ENCODE results near the gene AGAP6.
"Not testable (repeated sequence)": the region's sequence is repeated elsewhere in the genome, so short reads cannot be mapped to it uniquely, and the experiment has no call there.

AGAP6 gene

DNA sequence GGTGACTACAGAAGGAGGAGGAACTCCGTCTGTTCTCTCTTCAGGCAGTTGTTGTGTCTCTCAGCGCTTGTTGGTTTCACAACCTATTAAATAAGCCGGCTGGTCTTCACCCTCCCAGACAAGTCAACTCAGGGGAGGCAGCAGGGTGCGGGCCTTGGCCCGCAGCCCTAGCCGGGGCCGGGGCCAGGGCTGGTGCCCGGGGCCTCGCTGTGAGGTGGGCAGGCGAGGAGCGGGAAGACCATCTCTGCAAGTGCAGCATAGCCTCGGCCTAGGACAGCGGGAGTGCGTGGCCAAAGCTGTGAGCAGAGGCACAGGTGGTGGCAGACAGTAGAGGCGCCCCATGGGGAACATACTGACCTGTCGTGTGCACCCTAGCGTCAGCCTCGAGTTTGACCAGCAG, at the start of gene AGAP6:
Gene AGAP6, plus strand, starts transcription at position 31 of the 400 bp plus-strand sequence. Its CDS starts 310 bp downstream, at position 341.
- not testable (repeated sequence) for H3K27me3 ChIP-seq (ENCODE audit: control insufficient read depth in 1 of 2, insufficient read depth in 2 of 2, low read length in 2 of 2); H3K36me3 ChIP-seq (ENCODE audit: control insufficient read depth in 1 of 2, insufficient read depth in 2 of 2, low read length in 2 of 2); H3K9me3 ChIP-seq (ENCODE audit: control insufficient read depth in 1 of 2, low read length in 2 of 2); H3K4me3 ChIP-seq (ENCODE audit: low read depth in 1 of 2, low read length in 2 of 2); H3K4me1 ChIP-seq (ENCODE audit: control insufficient read depth in 1 of 2, insufficient read depth in 2 of 2, low read length in 2 of 2); H3K27ac ChIP-seq (ENCODE audit: low read depth, low read length); H3K9ac ChIP-seq (ENCODE audit: low read depth in 1 of 2, low read length in 2 of 2)

DNA sequence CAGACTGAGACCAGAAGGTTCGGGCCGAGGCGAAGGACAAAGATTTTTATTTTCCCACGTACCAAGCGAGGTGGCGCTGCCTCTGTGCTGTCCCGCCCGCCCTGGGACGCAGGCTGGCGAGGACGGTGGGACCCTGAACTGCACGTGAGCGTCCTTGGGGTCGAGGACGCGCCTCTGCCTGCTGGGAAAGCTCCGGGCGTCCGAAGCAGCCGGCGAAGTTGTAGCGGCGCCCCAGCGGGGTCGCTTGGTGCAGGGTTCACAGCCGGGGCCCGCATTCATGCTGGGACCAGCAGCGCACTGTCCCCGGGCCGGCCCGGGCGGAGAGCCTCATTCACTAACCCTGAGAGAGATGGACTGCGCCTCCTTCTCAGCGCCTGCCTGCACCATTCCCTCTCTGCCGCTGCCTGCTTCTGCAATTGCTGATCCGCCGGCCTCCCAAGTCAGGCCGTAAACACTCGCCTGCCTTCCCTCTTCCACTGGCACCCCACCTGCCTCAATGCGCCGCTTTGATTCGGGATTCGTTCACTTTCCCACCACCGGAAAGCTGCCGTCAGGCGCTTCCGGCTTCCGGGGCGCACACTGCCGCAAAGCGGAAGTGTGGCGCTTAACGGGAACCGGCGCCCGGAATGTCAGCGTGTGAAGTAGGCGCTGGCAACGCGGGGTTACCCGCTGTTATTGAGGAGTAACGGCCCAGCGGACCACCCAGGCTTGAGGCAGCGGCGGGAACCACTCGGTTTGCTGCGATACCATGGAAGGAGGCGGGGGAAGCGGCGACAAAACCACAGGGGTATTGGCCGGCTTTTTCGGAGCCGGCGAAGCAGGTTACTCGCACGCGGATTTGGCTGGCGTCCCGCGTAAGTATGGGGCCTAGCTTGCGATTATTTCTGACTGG, 46.5 kb upstream of the AGAP6 start, which contains the start of the genes PARG and TIMM23B:
Gene PARG, minus strand, starts transcription at position 581 of the 892 bp plus-strand sequence. Its CDS starts 302 bp downstream, at position 279.
Gene TIMM23B, plus strand, starts transcription at position 607 of the 892 bp plus-strand sequence. Its CDS starts 142 bp downstream, at position 749.
- Histone ChIP-seq H3K9ac (ENCODE audit: low read depth in 1 of 2, low read length in 2 of 2) (peak within 1 kb of the TSS; percentile 70), H3K4me3 (ENCODE audit: low read depth in 1 of 2, low read length in 2 of 2) (peak within 1 kb of the TSS; percentile 86 to 88)
- H3K9me3 ChIP-seq (ENCODE audit: control insufficient read depth in 1 of 2, low read length in 2 of 2); H3K4me1 ChIP-seq (ENCODE audit: control insufficient read depth in 1 of 2, insufficient read depth in 2 of 2, low read length in 2 of 2); H3K36me3 ChIP-seq (ENCODE audit: control insufficient read depth in 1 of 2, insufficient read depth in 2 of 2, low read length in 2 of 2); H3K27me3 ChIP-seq (ENCODE audit: control insufficient read depth in 1 of 2, insufficient read depth in 2 of 2, low read length in 2 of 2); H3K27ac ChIP-seq (ENCODE audit: low read depth, low read length): not testable (repeated sequence)

DNA sequence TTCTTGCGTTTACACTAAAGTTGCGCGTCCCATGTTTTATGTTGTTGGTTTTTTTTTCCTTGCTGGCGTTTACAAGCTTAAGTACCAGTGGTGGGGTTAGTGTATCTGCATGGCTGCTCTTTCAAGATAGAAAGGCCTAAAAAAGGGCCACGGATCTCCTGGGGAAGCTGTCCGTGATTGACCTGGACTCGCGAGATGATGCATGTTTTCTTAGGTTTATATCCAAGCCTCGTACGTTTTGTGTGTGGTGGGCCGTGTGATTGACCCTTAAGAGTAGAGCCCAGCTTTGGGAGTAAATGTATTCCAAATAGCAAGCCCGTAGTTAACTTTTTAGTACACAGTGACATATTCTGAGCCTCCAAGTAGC, 45.9 kb upstream of the AGAP6 start:
- not testable (repeated sequence) for H3K27me3 ChIP-seq (ENCODE audit: control insufficient read depth in 1 of 2, insufficient read depth in 2 of 2, low read length in 2 of 2); H3K36me3 ChIP-seq (ENCODE audit: control insufficient read depth in 1 of 2, insufficient read depth in 2 of 2, low read length in 2 of 2); H3K27ac ChIP-seq (ENCODE audit: low read depth, low read length); H3K9me3 ChIP-seq (ENCODE audit: control insufficient read depth in 1 of 2, low read length in 2 of 2); H3K4me1 ChIP-seq (ENCODE audit: control insufficient read depth in 1 of 2, insufficient read depth in 2 of 2, low read length in 2 of 2)
- peak overlapping the region; percentile 55 to 70 for H3K9ac ChIP-seq (ENCODE audit: low read depth in 1 of 2, low read length in 2 of 2)
- H3K4me3 ChIP-seq (ENCODE audit: low read depth in 1 of 2, low read length in 2 of 2): peak overlapping the region; percentile 86 to 88

DNA sequence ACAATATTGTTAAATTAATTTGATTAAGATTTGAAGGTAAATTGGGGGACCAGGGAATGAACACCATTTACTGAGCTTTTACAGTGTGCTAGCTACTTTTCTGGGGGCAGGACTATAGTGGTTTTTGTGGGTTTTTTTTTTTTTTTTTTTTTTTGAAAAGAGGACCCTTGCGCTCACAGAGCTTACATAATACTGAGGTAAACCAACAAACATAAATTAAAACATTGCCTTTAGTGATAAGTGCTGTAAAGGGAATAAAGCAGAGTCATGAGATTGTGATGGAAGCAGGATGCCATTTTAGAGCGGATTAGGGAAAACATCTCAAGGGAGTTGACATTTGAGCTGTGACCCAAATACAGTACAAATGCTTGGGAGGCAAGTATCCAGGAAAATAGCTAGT, 44.6 kb upstream of the AGAP6 start:
- not testable (repeated sequence) for H3K4me1 ChIP-seq (ENCODE audit: control insufficient read depth in 1 of 2, insufficient read depth in 2 of 2, low read length in 2 of 2); H3K27ac ChIP-seq (ENCODE audit: low read depth, low read length); H3K27me3 ChIP-seq (ENCODE audit: control insufficient read depth in 1 of 2, insufficient read depth in 2 of 2, low read length in 2 of 2); H3K9ac ChIP-seq (ENCODE audit: low read depth in 1 of 2, low read length in 2 of 2); H3K4me3 ChIP-seq (ENCODE audit: low read depth in 1 of 2, low read length in 2 of 2); H3K9me3 ChIP-seq (ENCODE audit: control insufficient read depth in 1 of 2, low read length in 2 of 2); H3K36me3 ChIP-seq (ENCODE audit: control insufficient read depth in 1 of 2, insufficient read depth in 2 of 2, low read length in 2 of 2)

DNA sequence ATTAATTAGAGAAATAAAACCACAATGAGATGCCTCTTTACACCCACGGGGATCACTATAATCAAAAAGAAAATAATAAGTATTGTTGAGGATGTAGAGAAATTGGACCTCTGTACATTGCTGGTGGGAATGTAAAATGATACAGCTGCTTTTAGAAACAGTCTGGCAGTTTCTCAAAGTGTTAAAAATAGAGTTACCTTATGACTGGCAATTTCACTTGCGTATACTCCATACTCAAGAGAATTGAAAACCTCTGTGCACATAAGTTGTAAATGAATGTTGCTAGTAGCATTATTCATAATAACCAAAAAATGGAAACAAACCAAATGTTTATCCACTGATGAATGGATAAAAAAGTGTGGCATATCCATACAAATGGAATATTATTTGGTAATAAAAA, 40.1 kb upstream of the AGAP6 start:
- H3K9ac ChIP-seq (ENCODE audit: low read depth in 1 of 2, low read length in 2 of 2); H3K27me3 ChIP-seq (ENCODE audit: control insufficient read depth in 1 of 2, insufficient read depth in 2 of 2, low read length in 2 of 2); H3K27ac ChIP-seq (ENCODE audit: low read depth, low read length); H3K36me3 ChIP-seq (ENCODE audit: control insufficient read depth in 1 of 2, insufficient read depth in 2 of 2, low read length in 2 of 2); H3K4me1 ChIP-seq (ENCODE audit: control insufficient read depth in 1 of 2, insufficient read depth in 2 of 2, low read length in 2 of 2); H3K4me3 ChIP-seq (ENCODE audit: low read depth in 1 of 2, low read length in 2 of 2); H3K9me3 ChIP-seq (ENCODE audit: control insufficient read depth in 1 of 2, low read length in 2 of 2): not testable (repeated sequence)

DNA sequence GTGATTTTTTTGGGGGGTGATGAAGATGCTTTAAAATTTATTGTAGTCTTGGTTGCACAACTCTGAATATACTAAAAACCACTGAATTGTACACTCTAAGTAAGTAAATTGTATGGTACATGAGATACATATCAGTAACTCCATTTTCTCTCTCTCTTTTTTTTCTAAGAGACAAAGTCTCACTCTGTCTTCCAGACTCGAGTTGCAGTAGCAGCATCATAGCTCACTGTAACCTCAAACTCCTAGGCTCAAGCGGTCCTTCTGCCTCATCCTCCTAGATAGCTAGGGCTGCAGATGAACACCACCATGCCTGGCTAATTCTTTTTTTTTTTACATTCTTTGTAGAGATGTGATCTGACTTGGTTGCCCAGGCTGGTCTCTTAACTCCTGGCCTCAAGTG, 39.5 kb upstream of the AGAP6 start:
- H3K9ac ChIP-seq (ENCODE audit: low read depth in 1 of 2, low read length in 2 of 2); H3K27me3 ChIP-seq (ENCODE audit: control insufficient read depth in 1 of 2, insufficient read depth in 2 of 2, low read length in 2 of 2); H3K4me3 ChIP-seq (ENCODE audit: low read depth in 1 of 2, low read length in 2 of 2); H3K27ac ChIP-seq (ENCODE audit: low read depth, low read length); H3K9me3 ChIP-seq (ENCODE audit: control insufficient read depth in 1 of 2, low read length in 2 of 2); H3K4me1 ChIP-seq (ENCODE audit: control insufficient read depth in 1 of 2, insufficient read depth in 2 of 2, low read length in 2 of 2); H3K36me3 ChIP-seq (ENCODE audit: control insufficient read depth in 1 of 2, insufficient read depth in 2 of 2, low read length in 2 of 2): not testable (repeated sequence)

DNA sequence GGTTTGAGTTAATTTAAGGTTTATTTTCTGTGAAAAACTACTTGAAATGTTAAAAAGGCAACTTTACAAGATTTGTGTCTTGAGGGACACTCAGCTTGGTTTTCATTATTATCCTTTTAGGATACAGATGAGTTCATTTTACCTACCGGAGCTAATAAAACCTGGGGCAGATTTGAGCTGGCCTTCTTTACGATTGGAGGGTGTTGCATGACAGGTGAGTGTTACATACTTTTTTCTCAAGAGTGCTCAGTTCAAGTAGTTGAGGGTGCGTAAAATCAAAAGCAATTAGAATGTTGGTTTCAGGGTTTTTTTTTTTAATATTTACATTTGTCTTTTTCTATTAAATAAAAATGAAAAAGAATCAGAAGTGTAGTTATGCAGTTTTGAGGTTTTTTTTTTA, 36.2 kb upstream of the AGAP6 start:
- not testable (repeated sequence) for H3K9me3 ChIP-seq (ENCODE audit: control insufficient read depth in 1 of 2, low read length in 2 of 2); H3K27ac ChIP-seq (ENCODE audit: low read depth, low read length); H3K27me3 ChIP-seq (ENCODE audit: control insufficient read depth in 1 of 2, insufficient read depth in 2 of 2, low read length in 2 of 2); H3K4me3 ChIP-seq (ENCODE audit: low read depth in 1 of 2, low read length in 2 of 2); H3K4me1 ChIP-seq (ENCODE audit: control insufficient read depth in 1 of 2, insufficient read depth in 2 of 2, low read length in 2 of 2); H3K36me3 ChIP-seq (ENCODE audit: control insufficient read depth in 1 of 2, insufficient read depth in 2 of 2, low read length in 2 of 2); H3K9ac ChIP-seq (ENCODE audit: low read depth in 1 of 2, low read length in 2 of 2)

DNA sequence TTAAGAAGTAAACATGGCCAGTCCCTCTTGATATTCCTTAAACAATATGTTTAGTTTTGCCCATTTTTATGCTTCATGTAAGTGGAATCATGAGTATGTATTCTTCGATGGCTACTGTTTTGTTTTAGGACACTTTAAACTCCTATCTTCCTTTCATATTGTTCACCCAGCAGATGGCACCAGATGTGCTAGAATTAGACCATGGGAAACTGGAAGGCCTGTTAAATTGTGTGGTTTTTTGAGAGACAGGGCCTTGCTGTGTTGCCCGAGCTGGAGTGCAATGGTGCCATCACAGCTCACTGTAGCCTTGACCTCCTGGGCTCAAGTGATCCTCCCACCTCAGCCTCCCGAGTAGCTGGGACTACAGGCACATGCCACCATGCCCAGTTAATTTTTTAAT, 35.1 kb upstream of the AGAP6 start:
- H3K4me1 ChIP-seq (ENCODE audit: control insufficient read depth in 1 of 2, insufficient read depth in 2 of 2, low read length in 2 of 2); H3K9me3 ChIP-seq (ENCODE audit: control insufficient read depth in 1 of 2, low read length in 2 of 2); H3K27me3 ChIP-seq (ENCODE audit: control insufficient read depth in 1 of 2, insufficient read depth in 2 of 2, low read length in 2 of 2); H3K9ac ChIP-seq (ENCODE audit: low read depth in 1 of 2, low read length in 2 of 2); H3K4me3 ChIP-seq (ENCODE audit: low read depth in 1 of 2, low read length in 2 of 2); H3K36me3 ChIP-seq (ENCODE audit: control insufficient read depth in 1 of 2, insufficient read depth in 2 of 2, low read length in 2 of 2); H3K27ac ChIP-seq (ENCODE audit: low read depth, low read length): not testable (repeated sequence)

DNA sequence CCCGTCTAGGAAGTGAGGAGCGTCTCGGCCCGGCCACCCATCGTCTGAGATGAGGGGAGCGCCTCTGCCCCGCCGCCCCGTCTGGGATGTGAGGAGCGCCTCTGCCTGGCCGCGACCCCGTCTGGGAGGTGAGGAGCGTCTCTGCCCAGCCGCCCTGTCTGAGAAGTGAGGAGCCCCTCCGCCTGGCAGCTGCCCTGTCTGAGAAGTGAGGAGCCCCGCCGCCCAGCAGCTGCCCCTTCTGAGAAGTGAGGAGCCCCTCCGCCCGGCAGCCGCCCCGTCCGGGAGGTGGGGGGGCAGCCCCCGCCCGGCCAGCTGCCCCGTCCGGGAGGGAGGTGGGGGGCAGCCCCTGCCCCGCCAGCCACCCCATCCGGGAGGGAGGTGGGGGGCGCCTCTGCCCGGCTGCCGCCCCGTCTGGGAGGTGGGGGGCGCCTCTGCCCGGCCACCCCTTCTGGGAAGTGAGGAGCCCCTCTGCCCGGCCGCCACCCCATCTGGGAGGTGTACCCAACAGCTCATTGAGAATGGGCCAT, 17.8 kb upstream of the AGAP6 start:
- H3K27me3 ChIP-seq (ENCODE audit: control insufficient read depth in 1 of 2, insufficient read depth in 2 of 2, low read length in 2 of 2); H3K4me1 ChIP-seq (ENCODE audit: control insufficient read depth in 1 of 2, insufficient read depth in 2 of 2, low read length in 2 of 2): not testable (repeated sequence)

DNA sequence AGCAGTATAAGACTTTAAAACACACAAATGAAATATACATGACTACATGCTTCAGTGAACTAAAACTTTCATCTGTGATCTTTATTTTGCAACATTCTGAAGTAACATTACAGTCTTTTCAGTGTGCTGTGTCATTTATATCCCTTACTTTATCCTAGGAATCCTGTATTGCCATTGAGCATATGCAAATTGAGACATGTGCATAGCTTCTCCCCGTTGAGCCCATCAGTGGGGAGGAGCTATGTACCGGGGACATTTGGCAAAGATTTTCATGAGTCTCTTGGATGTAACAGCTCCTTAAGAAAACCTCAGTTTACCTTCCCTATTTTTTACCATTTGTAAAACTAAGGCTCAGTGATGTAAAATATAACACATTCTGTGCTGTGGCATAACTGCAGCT, 16.7 kb upstream of the AGAP6 start:
- not testable (repeated sequence) for H3K9me3 ChIP-seq (ENCODE audit: control insufficient read depth in 1 of 2, low read length in 2 of 2); H3K36me3 ChIP-seq (ENCODE audit: control insufficient read depth in 1 of 2, insufficient read depth in 2 of 2, low read length in 2 of 2); H3K27me3 ChIP-seq (ENCODE audit: control insufficient read depth in 1 of 2, insufficient read depth in 2 of 2, low read length in 2 of 2); H3K4me1 ChIP-seq (ENCODE audit: control insufficient read depth in 1 of 2, insufficient read depth in 2 of 2, low read length in 2 of 2); H3K27ac ChIP-seq (ENCODE audit: low read depth, low read length); H3K4me3 ChIP-seq (ENCODE audit: low read depth in 1 of 2, low read length in 2 of 2); H3K9ac ChIP-seq (ENCODE audit: low read depth in 1 of 2, low read length in 2 of 2)

More for the DNA sequence above, 17.8 kb upstream of the AGAP6 start:
- not testable (repeated sequence) for H3K9me3 ChIP-seq (ENCODE audit: control insufficient read depth in 1 of 2, low read length in 2 of 2); H3K4me3 ChIP-seq (ENCODE audit: low read depth in 1 of 2, low read length in 2 of 2); H3K36me3 ChIP-seq (ENCODE audit: control insufficient read depth in 1 of 2, insufficient read depth in 2 of 2, low read length in 2 of 2); H3K27ac ChIP-seq (ENCODE audit: low read depth, low read length); H3K9ac ChIP-seq (ENCODE audit: low read depth in 1 of 2, low read length in 2 of 2)
